ENCODE results near the gene RBP5.

DNA sequence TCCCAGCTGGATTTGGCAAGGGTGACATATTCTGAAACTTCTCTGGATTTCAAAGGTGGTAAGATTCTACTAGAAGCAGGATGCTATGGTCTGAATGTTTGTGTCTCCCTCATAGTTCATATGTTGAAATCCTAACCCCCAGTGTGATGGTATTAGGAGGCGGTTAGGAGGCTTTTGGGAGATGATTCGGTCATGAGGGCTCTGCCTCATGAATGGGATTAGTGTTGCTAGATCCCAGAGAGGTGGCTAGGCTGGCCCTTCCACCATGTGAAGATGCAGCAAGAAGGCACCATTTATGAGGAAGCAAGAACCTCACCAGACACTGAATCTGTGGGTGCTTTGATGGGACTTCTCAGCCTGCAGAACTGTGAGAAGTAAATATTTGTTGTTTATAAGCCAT is 49.8 kb upstream of the RBP5 start:
- TF ChIP-seq CEBPB (IDR thresholded peaks at IDR 0.05) (no peak), FOSL2 (IDR thresholded peaks at IDR 0.05) (no peak), FOSL2 (CRISPR knock-in tag; IDR thresholded peaks at IDR 0.05) (no peak), RAD21 (conservative IDR thresholded peaks at IDR 0.05 in 1 of 2, IDR thresholded peaks at IDR 0.05 in 1 of 2) (no peak), POLR2A (IDR thresholded peaks at IDR 0.05; ENCODE audit: low read length) (no peak), TFCP2L1 (CRISPR knock-in tag; IDR thresholded peaks at IDR 0.05) (no peak), PHF8 (IDR thresholded peaks at IDR 0.05; ENCODE audit: borderline replicate concordance, low read depth) (no peak), MYC (IDR thresholded peaks at IDR 0.05; ENCODE audit: borderline replicate concordance, low read length) (no peak), CHD4 (IDR thresholded peaks at IDR 0.05; ENCODE audit: borderline replicate concordance) (no peak), SMC3 (IDR thresholded peaks at IDR 0.05) (no peak)
- TF ChIP-seq, protein P1, sequence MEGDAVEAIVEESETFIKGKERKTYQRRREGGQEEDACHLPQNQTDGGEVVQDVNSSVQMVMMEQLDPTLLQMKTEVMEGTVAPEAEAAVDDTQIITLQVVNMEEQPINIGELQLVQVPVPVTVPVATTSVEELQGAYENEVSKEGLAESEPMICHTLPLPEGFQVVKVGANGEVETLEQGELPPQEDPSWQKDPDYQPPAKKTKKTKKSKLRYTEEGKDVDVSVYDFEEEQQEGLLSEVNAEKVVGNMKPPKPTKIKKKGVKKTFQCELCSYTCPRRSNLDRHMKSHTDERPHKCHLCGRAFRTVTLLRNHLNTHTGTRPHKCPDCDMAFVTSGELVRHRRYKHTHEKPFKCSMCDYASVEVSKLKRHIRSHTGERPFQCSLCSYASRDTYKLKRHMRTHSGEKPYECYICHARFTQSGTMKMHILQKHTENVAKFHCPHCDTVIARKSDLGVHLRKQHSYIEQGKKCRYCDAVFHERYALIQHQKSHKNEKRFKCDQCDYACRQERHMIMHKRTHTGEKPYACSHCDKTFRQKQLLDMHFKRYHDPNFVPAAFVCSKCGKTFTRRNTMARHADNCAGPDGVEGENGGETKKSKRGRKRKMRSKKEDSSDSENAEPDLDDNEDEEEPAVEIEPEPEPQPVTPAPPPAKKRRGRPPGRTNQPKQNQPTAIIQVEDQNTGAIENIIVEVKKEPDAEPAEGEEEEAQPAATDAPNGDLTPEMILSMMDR (IDR thresholded peaks at IDR 0.05): no peak
- TF ChIP-seq, protein P2, sequence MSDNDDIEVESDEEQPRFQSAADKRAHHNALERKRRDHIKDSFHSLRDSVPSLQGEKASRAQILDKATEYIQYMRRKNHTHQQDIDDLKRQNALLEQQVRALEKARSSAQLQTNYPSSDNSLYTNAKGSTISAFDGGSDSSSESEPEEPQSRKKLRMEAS (IDR thresholded peaks at IDR 0.05): no peak
- TF ChIP-seq, protein P3, sequence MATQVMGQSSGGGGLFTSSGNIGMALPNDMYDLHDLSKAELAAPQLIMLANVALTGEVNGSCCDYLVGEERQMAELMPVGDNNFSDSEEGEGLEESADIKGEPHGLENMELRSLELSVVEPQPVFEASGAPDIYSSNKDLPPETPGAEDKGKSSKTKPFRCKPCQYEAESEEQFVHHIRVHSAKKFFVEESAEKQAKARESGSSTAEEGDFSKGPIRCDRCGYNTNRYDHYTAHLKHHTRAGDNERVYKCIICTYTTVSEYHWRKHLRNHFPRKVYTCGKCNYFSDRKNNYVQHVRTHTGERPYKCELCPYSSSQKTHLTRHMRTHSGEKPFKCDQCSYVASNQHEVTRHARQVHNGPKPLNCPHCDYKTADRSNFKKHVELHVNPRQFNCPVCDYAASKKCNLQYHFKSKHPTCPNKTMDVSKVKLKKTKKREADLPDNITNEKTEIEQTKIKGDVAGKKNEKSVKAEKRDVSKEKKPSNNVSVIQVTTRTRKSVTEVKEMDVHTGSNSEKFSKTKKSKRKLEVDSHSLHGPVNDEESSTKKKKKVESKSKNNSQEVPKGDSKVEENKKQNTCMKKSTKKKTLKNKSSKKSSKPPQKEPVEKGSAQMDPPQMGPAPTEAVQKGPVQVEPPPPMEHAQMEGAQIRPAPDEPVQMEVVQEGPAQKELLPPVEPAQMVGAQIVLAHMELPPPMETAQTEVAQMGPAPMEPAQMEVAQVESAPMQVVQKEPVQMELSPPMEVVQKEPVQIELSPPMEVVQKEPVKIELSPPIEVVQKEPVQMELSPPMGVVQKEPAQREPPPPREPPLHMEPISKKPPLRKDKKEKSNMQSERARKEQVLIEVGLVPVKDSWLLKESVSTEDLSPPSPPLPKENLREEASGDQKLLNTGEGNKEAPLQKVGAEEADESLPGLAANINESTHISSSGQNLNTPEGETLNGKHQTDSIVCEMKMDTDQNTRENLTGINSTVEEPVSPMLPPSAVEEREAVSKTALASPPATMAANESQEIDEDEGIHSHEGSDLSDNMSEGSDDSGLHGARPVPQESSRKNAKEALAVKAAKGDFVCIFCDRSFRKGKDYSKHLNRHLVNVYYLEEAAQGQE (IDR thresholded peaks at IDR 0.05): no peak

All from A549 (cell line).